Activated CD4-positive, alpha-beta memory T cell treated with anti-CD3 and anti-CD28 coated beads, Interleukin-2, amount 10 ng/mL, durations not matched to agents 7 days and 5 days (primary cell): Measurements from ENCODE around the gene NIPAL3. TPM values are rescaled to one million over a fixed set of nuclear protein-coding genes. Genes with fewer than 3 reads are reported as not detected.
"Not testable (repeated sequence)": the region's sequence is repeated elsewhere in the genome, so short reads cannot be mapped to it uniquely, and the experiment has no call there.

ENCODE experiments used
- CTCF ChIA-PET: fragments of 350-600 bp; sonication (Branson Sonifier 250); formaldehyde crosslinking; loops from one replicate; lab custom pipeline; 2021; ENCODE audit warnings: antibody characterized with exemption, inconsistent platforms; lab: Charles Lee
- POLR2A ChIA-PET: fragments of 350-600 bp; sonication (Branson Sonifier 250); formaldehyde crosslinking; loops from one replicate; lab custom pipeline; 2021; ENCODE audit warnings: antibody characterized with exemption; lab: Charles Lee
- DNase-seq: peaks from one replicate; pipeline ENCODE4 v3.0.0-alpha.2; 2020
- H3K27ac Mint-ChIP-seq: one replicate; pipeline ENCODE4 v1.8.0; 2021; ENCODE audit warnings: mild to moderate bottlenecking, mixed read lengths
- H3K27me3 Mint-ChIP-seq: one replicate; pipeline ENCODE4 v1.8.0; 2021; ENCODE audit warnings: mixed read lengths
- H3K36me3 Mint-ChIP-seq: one replicate; pipeline ENCODE4 v1.8.0; 2021; ENCODE audit warnings: low read depth, mixed read lengths
- H3K4me1 Mint-ChIP-seq: one replicate; pipeline ENCODE4 v1.8.0; 2021; ENCODE audit warnings: mixed read lengths
- H3K4me3 Mint-ChIP-seq: one replicate; pipeline ENCODE4 v1.8.0; 2021; ENCODE audit warnings: mild to moderate bottlenecking, mixed read lengths
- H3K9me3 Mint-ChIP-seq: one replicate; pipeline ENCODE4 v1.8.0; 2021; ENCODE audit warnings: mixed read lengths
- total RNA-seq, 2 experiments: library from RNA; stranded (reverse); gene quantifications; one replicate each; pipeline ENCODE4 v1.2.3, GENCODE V29; 2021

The NIPAL3 gene
- total RNA-seq, 2 experiments from 2014 or later: 51.8 to 53.5 TPM

GRCh38 chr1:24488159-24488558 lies 72.6 kb downstream of the NIPAL3 start:
- CTCF ChIA-PET: interaction anchor here (1.4 kb wide), 1 partner anchor 289 kb away, joined by 3 read pairs; no protein-coding TSS in a partner anchor
- H3K36me3 Mint-ChIP-seq: not testable (repeated sequence)

GRCh38 chr1:24489674-24490073 lies 74.1 kb downstream of the NIPAL3 start:
- ChIA-PET POLR2A (interaction anchor here (4.5 to 7.2 kb wide), 2 partner anchors 8 to 14 kb away, joined by 19 to 165 read pairs; partner anchors contain the start of gene RCAN3), CTCF (interaction anchor here (3.4 kb wide), 1 partner anchor 13 kb away, joined by 8 read pairs; the partner anchor contains the start of gene RCAN3)
- Mint-ChIP-seq H3K4me3 (no peak overlapping the region), H3K27ac (no peak overlapping the region), H3K9me3 (no peaks in the 10 kb centered on the region), H3K4me1 (peaks cover 32% of the 10 kb centered on the region), H3K27me3 (no peaks in the 10 kb centered on the region), H3K36me3 (peaks cover 4% of the 10 kb centered on the region)
- no peak for DNase-seq

More at GRCh38 chr1:24488159-24488558, 72.6 kb downstream of the NIPAL3 start:
- POLR2A ChIA-PET: interaction anchor here (7.2 kb wide), 1 partner anchor 16 kb away, joined by 165 read pairs; the partner anchor contains the start of gene RCAN3
- not testable (repeated sequence) for DNase-seq, H3K4me3 Mint-ChIP-seq, H3K27me3 Mint-ChIP-seq, H3K9me3 Mint-ChIP-seq
- Mint-ChIP-seq H3K27ac (peak overlapping the region; percentile 44), H3K4me1 (peaks cover 44% of the 10 kb centered on the region)

GRCh38 chr1:24490101-24490781 lies 74.6 kb downstream of the NIPAL3 start:
- peaks cover 4% of the 10 kb centered on the region for H3K36me3 Mint-ChIP-seq
- POLR2A ChIA-PET: interaction anchor here (1.2 to 7.2 kb wide), 4 partner anchors 9 to 75 kb away, joined by 3 to 165 read pairs (median 13); partner anchors contain the start of genes NIPAL3 and RCAN3
- no peaks in the 10 kb centered on the region for H3K27me3 Mint-ChIP-seq
- DNase-seq: no peak
- CTCF ChIA-PET: interaction anchor here (3.4 kb wide), 1 partner anchor 12 kb away, joined by 8 read pairs; the partner anchor contains the start of gene RCAN3
- no peaks in the 10 kb centered on the region for H3K9me3 Mint-ChIP-seq
- H3K4me1 Mint-ChIP-seq: peaks cover 30% of the 10 kb centered on the region
- H3K4me3 Mint-ChIP-seq: no peak overlapping the region
- no peak overlapping the region for H3K27ac Mint-ChIP-seq

- Mint-ChIP-seq H3K4me3 (no peak overlapping the region), H3K27ac (no peak overlapping the region), H3K27me3 (peaks cover 3% of the 10 kb centered on the region), H3K36me3 (peaks cover 4% of the 10 kb centered on the region), H3K9me3 (peaks cover 2% of the 10 kb centered on the region), H3K4me1 (peaks cover 16% of the 10 kb centered on the region)
- ChIA-PET CTCF (interaction anchor here (0.6 to 3.4 kb wide), 4 partner anchors 9 to 269 kb away, joined by 3 to 8 read pairs (median 4); partner anchors contain the start of gene RCAN3), POLR2A (interaction anchor here (1.8 to 7.2 kb wide), 3 partner anchors 11 to 77 kb away, joined by 7 to 165 read pairs (median 19); partner anchors contain the start of genes NIPAL3 and RCAN3)
- DNase-seq: no peak
These were observed 76.2 kb downstream of the NIPAL3 start for GRCh38 chr1:24491577-24492360.

- H3K9me3 Mint-ChIP-seq, H3K4me1 Mint-ChIP-seq, DNase-seq, H3K27ac Mint-ChIP-seq, H3K36me3 Mint-ChIP-seq, H3K27me3 Mint-ChIP-seq, H3K4me3 Mint-ChIP-seq: not testable (repeated sequence)
- CTCF ChIA-PET: interaction anchor here (0.7 kb wide), 1 partner anchor 213 kb away, joined by 3 read pairs; no protein-coding TSS in a partner anchor
- POLR2A ChIA-PET: interaction anchor here (1.0 to 4.5 kb wide), 2 partner anchors 11 to 12 kb away, joined by 4 to 19 read pairs; no protein-coding TSS in a partner anchor
These were observed 77.3 kb downstream of the NIPAL3 start for GRCh38 chr1:24492935-24493334.

GRCh38 chr1:24493785-24494184 lies 78.2 kb downstream of the NIPAL3 start:
- peaks cover 3% of the 10 kb centered on the region for H3K27me3 Mint-ChIP-seq
- H3K27ac Mint-ChIP-seq: no peak overlapping the region
- DNase-seq: no peak
- H3K4me3 Mint-ChIP-seq: no peak overlapping the region
- peaks cover 2% of the 10 kb centered on the region for H3K9me3 Mint-ChIP-seq
- CTCF ChIA-PET: interaction anchor here (1.3 kb wide), 1 partner anchor 93 kb away, joined by 3 read pairs; no protein-coding TSS in a partner anchor
- peaks cover 4% of the 10 kb centered on the region for H3K36me3 Mint-ChIP-seq
- POLR2A ChIA-PET: interaction anchor here (0.7 to 4.5 kb wide), 3 partner anchors 8 to 13 kb away, joined by 3 to 19 read pairs (median 4); no protein-coding TSS in a partner anchor
- peaks cover 12% of the 10 kb centered on the region for H3K4me1 Mint-ChIP-seq

GRCh38 chr1:24498589-24498988 lies 83.0 kb downstream of the NIPAL3 start:
- ChIA-PET POLR2A (interaction anchor here (10.4 kb wide), 1 partner anchor 16 kb away, joined by 232 read pairs; no protein-coding TSS in a partner anchor), CTCF (interaction anchor here (1.2 kb wide), 1 partner anchor 12 kb away, joined by 3 read pairs; no protein-coding TSS in a partner anchor)
- peaks cover 37% of the 10 kb centered on the region for H3K4me1 Mint-ChIP-seq
- peaks cover 2% of the 10 kb centered on the region for H3K9me3 Mint-ChIP-seq
- peaks cover 3% of the 10 kb centered on the region for H3K27me3 Mint-ChIP-seq
- no peak for DNase-seq
- H3K27ac Mint-ChIP-seq: no peak overlapping the region
- H3K36me3 Mint-ChIP-seq: peaks cover 4% of the 10 kb centered on the region
- H3K4me3 Mint-ChIP-seq: no peak overlapping the region

- Mint-ChIP-seq H3K4me1 (peaks cover 50% of the 10 kb centered on the region), H3K27ac (peak overlapping the region; percentile 97), H3K4me3 (no peak overlapping the region), H3K36me3 (peaks cover 16% of the 10 kb centered on the region), H3K27me3 (peaks cover 3% of the 10 kb centered on the region), H3K9me3 (peaks cover 2% of the 10 kb centered on the region)
- ChIA-PET POLR2A (interaction anchor here (0.7 to 10.4 kb wide), 7 partner anchors 11 to 164 kb away, joined by 4 to 232 read pairs (median 100); partner anchors contain the start of genes NIPAL3 and SRRM1), CTCF (interaction anchor here (0.6 to 6.6 kb wide), 6 partner anchors 9 to 350 kb away, joined by 4 to 89 read pairs (median 24); partner anchors contain the start of genes NIPAL3 and STPG1)
- no peak for DNase-seq
These were observed 84.9 kb downstream of the NIPAL3 start for GRCh38 chr1:24500448-24501048.

GRCh38 chr1:24501371-24502064 lies 85.9 kb downstream of the NIPAL3 start:
- peaks cover 59% of the 10 kb centered on the region for H3K4me1 Mint-ChIP-seq
- CTCF ChIA-PET: interaction anchor here (0.7 to 6.6 kb wide), 19 partner anchors 8 to 138 kb away, joined by 3 to 89 read pairs (median 4); partner anchors contain the start of genes NIPAL3 and STPG1
- POLR2A ChIA-PET: interaction anchor here (0.6 to 10.4 kb wide), 27 partner anchors 8 to 1625 kb away, joined by 3 to 232 read pairs (median 4); partner anchors contain the start of genes NIPAL3, SRRM1, SRSF10 and STPG1
- peak overlapping the region; percentile 97 for H3K27ac Mint-ChIP-seq
- DNase-seq: peak; percentile 70
- H3K9me3 Mint-ChIP-seq: no peaks in the 10 kb centered on the region
- peaks cover 16% of the 10 kb centered on the region for H3K36me3 Mint-ChIP-seq
- H3K27me3 Mint-ChIP-seq: no peaks in the 10 kb centered on the region
- H3K4me3 Mint-ChIP-seq: peak overlapping the region; percentile 81

- ChIA-PET CTCF (interaction anchor here (0.7 to 6.6 kb wide), 19 partner anchors 8 to 352 kb away, joined by 3 to 89 read pairs (median 4); partner anchors contain the start of genes NIPAL3 and STPG1), POLR2A (interaction anchor here (0.6 to 10.4 kb wide), 29 partner anchors 8 to 1624 kb away, joined by 3 to 232 read pairs (median 5); partner anchors contain the start of genes NIPAL3, SRRM1, SRSF10 and STPG1)
- H3K36me3 Mint-ChIP-seq: peaks cover 21% of the 10 kb centered on the region
- H3K27me3 Mint-ChIP-seq: no peaks in the 10 kb centered on the region
- no peaks in the 10 kb centered on the region for H3K9me3 Mint-ChIP-seq
- H3K4me1 Mint-ChIP-seq: peaks cover 66% of the 10 kb centered on the region
- peak; percentile 83 for DNase-seq
- peak overlapping the region; percentile 97 for H3K27ac Mint-ChIP-seq
- H3K4me3 Mint-ChIP-seq: peak overlapping the region; percentile 81
These were observed 86.6 kb downstream of the NIPAL3 start for GRCh38 chr1:24502065-24502708.
